AG09319 (cell line): Measurements from ENCODE around the gene IFITM2.

ENCODE experiments used
- DNase-seq: peaks from one replicate; pipeline ENCODE4 v3.0.0-alpha.2; 2010; ENCODE audit warnings: low read depth; ENCODE audit errors: extremely low read depth
- TF ChIP-seq, protein P1 (sequence below): IDR thresholded peaks from 2 replicates; pipeline ENCODE4 v1.5.1; 2011; ENCODE audit warnings: low read depth, mild to moderate bottlenecking, inconsistent platforms, low read length, moderate library complexity

Gene IFITM2

DNA sequence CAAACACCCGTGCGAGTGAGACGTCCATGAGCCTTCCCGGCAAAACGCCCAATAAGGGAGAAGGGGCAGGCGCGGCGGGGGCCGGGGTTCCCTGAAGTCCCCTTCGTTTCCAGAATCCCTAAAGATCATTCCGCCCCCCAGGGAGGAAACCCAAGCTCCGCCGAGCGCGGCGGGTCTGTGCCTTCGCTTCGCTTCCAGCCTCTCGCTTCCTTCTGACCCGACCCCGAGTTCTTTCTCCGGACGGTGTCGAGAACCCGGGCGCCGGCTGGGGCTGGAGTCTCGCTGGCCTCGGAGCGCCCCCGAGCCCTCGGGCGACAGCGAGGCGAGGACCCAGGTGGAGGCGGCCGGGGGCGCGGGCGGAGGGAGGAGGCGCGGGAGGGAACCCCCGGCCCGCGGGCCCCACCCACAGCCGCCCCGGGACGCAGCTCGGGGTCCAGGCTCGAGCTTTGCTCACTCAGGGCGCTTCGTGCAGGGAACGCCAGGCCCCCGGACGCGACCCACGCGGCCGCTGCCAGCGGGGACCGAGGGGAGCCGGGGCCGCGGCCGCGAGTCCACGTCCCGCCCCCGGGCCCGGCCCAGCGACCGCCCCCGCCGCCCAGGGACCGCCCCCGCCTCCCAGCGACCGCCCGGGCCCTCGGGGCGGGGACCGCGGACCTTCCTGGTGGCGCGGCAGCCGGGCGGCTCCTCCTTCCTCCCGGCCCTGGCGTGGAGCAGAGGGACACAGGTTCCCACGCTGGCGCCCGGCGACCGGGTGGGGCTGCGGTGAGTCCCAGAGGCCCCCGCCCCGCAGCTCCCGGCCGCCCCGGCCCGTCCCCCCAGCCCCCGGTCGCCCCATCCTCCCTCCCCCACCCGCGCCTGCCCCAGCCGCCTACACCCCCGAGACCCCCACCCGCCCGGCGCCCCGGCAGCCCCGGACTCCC lies 18.9 kb upstream of the IFITM2 start, which contains the start of gene PGGHG:
PGGHG (plus strand) TSS at position 649 of the 920 bp plus-strand sequence. CDS start 691 bp downstream, outside the sequence.
- TF ChIP-seq, protein P1, sequence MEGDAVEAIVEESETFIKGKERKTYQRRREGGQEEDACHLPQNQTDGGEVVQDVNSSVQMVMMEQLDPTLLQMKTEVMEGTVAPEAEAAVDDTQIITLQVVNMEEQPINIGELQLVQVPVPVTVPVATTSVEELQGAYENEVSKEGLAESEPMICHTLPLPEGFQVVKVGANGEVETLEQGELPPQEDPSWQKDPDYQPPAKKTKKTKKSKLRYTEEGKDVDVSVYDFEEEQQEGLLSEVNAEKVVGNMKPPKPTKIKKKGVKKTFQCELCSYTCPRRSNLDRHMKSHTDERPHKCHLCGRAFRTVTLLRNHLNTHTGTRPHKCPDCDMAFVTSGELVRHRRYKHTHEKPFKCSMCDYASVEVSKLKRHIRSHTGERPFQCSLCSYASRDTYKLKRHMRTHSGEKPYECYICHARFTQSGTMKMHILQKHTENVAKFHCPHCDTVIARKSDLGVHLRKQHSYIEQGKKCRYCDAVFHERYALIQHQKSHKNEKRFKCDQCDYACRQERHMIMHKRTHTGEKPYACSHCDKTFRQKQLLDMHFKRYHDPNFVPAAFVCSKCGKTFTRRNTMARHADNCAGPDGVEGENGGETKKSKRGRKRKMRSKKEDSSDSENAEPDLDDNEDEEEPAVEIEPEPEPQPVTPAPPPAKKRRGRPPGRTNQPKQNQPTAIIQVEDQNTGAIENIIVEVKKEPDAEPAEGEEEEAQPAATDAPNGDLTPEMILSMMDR: no peak
- no peak for DNase-seq

DNA sequence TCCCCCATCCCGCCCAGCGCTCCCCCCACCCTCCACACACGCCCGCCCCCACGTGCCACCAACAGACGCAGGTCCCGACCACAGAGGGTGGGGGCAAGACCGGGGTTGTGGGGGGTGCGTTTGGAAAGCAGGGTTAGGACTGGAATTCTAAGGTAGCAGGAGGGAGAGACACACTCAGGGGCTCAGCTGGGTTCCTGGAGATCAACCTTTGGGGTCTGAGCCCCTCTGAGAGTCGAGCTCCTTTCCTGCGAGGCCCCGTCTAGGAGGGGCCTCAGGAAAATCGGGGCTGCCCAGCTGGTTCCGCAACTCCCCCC lies 18.3 kb upstream of the IFITM2 start:
- TF ChIP-seq, protein P1: no peak
- DNase-seq: no peak

DNA sequence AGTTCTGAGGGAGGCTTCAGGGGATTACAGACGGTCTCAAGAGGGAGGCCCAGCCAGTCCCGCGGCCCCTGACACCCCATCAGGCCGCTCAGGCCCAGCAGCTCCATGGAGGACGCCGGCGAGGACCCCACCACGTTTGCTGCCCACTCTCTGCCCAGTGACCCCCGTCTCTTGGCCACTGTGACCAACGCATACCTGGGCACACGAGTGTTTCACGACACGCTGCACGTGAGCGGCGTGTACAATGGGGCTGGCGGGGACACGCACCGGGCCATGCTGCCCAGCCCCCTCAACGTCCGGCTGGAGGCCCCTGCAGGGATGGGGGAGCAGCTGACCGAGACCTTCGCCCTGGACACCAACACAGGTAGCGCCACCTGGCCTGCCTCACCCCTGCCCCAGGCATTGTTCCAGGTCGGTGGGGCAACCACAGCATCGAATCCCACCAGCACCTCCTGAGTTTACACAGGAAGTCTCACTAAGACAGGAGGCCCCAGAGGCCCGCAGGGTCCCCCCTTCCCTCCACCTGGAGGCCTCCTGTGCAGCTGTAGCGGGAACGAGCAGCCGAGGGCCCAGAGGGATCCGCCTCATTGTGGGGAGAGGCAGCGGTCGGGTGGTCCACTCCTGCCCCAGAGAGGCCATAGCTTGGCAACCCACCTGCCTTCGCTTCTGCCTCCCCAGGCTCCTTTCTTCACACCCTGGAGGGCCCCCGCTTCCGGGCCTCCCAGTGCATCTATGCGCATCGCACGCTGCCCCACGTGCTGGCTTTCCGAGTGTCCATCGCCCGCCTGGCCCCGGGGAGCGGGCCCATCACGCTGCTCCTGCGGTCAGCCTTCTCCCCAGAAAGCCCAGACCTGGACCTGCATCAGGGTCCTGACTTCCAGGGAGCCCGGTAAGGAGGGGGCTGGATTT lies 17.6 kb upstream of the IFITM2 start:
- TF ChIP-seq, protein P1: no peak
- no peak for DNase-seq

DNA sequence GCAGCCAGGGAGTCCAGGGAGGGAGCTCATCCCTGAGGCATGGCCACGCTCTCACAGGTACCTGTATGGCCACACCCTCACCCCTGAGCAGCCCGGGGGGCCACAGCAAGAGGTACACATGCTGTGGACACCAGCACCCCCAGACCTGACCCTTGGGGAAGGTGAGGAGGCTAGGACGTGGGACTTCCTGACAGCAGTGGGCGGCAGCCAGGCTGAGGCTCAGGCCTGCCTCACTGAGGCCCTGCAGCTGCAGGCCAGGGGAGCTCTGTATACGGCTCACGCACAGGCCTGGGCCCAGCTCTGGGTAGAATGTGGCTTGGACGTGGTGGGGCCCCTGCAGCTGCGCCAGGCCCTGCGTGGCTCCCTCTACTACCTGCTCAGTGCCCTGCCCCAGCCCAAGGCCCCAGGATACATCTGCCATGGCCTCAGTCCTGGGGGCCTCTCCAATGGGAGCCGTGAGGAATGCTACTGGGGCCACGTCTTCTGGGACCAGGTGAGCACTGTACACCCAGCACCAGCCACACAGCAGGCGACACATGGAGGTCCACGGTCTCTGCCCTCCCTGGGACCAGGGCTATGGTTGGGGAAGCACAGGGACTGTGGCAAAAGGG lies 16.9 kb upstream of the IFITM2 start:
- no peak for DNase-seq
- TF ChIP-seq, protein P1: no peak

DNA sequence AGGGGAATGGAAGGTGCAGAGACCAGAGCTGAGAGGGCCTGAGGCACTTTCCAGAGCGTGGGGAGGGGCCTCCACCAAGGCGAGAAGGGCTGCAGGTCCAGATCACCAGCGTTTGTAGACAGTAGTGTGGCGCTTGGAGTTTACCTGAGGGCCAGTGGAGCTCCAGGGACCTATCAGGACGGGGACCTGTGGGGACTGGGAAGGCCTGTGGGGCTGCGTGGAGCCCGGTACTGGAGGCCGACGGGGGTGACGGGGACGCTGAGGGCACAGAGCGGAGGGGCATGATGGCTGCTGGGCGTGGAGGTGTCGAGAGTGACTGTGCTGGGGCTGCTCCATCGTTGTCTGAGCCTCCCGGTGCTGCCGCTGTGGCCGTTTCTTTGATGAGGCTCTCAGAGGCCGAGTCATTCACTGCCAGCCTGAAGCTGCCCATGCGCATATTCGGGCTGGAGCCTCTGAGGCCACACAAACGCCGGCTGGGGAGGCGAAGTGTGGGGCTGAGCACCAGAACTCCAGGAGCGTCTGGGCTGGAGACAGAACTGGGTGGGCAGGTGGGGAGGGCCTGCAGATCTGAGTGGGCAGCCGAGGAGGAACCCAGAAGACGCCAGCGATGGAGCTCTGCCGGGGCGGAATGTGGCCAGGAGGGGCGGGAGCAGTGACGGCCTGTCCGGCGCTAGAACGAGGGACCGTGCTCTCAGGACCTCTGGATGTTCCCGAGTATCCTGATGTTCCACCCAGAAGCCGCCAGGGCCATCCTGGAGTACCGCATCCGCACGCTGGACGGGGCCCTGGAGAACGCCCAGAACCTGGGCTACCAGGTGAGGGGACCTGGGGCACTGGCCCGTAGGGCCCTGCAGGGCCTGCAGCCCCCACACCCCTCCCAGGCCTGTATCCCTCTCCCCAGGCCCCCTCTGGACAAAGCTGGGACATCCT lies 16.1 kb upstream of the IFITM2 start:
- TF ChIP-seq, protein P1: no peak
- no peak for DNase-seq

DNA sequence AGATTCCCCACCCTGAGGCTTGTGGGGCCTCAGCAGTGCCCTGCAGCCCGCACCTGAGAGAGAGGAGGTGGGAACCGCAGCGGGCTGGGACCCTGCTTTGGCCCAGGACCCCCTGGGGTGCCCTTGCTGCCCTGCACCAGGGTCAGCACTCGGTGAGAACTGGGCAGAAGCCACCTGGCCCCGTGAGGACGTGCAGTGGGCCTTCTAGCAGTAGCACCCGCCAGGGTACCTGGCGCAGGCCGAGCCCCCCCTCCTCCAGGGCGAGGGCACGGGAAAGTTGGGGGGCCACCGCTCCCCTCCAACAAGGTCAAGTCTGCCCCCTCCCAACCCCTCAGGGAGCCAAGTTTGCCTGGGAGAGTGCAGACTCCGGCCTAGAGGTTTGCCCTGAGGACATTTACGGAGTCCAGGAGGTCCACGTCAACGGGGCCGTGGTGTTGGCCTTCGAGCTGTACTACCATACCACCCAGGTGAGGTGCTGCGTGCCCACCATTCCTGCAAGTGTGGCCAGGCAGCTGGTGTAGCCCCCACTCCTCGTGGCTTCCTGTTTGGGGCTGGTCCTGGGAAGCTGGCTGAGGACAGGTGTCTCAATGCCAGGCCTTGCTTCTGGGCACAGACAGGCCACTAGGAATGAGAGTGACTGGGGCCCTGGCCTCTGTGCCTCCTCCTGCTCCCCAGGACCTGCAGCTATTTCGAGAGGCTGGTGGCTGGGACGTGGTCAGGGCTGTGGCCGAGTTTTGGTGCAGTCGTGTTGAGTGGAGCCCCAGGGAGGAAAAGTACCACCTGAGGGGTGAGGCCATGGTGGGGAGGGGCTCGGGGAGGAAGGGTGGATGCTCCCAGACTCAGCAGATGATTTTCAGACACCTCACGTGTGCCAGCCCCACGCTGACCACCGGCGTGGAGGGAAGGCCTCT lies 15.2 kb upstream of the IFITM2 start:
- DNase-seq: no peak
- TF ChIP-seq, protein P1: no peak
